Stimulated activated CD4-positive, alpha-beta T cell treated with anti-CD3 and anti-CD28 coated beads, Interleukin-15, amount 100 ng/mL, for 24 hours (primary cell): ENCODE results near the gene MTUS2.

Source experiments
- DNase-seq: peaks from one replicate; pipeline ENCODE4 v3.0.0-alpha.2; 2020

Gene MTUS2

GRCh38 chr13:29039212-29039611, 219.1 kb downstream of the MTUS2 start:
- no peak for DNase-seq

- no peak for DNase-seq
Observed at GRCh38 chr13:29046588-29046987, 226.4 kb downstream of the MTUS2 start.

- no peak for DNase-seq
Observed at GRCh38 chr13:29049524-29049923, 229.4 kb downstream of the MTUS2 start.

GRCh38 chr13:29050719-29051118, 230.6 kb downstream of the MTUS2 start:
- DNase-seq: no peak

GRCh38 chr13:29059800-29060199, 239.7 kb downstream of the MTUS2 start:
- no peak for DNase-seq

GRCh38 chr13:29065142-29065541, 245.0 kb downstream of the MTUS2 start:
- no peak for DNase-seq

GRCh38 chr13:29067306-29067945, 247.3 kb downstream of the MTUS2 start:
- no peak for DNase-seq

- DNase-seq: no peak
Observed at GRCh38 chr13:29073755-29074154, 253.6 kb downstream of the MTUS2 start.

- DNase-seq: no peak
Observed at GRCh38 chr13:29077051-29077813, 257.1 kb downstream of the MTUS2 start.

GRCh38 chr13:29081036-29081435, 260.9 kb downstream of the MTUS2 start:
- no peak for DNase-seq

- no peak for DNase-seq
Observed at GRCh38 chr13:29081697-29082440, 261.7 kb downstream of the MTUS2 start.

GRCh38 chr13:29099781-29100406, 279.8 kb downstream of the MTUS2 start:
- DNase-seq: no peak

- no peak for DNase-seq
Observed at GRCh38 chr13:29100758-29101157, 280.6 kb downstream of the MTUS2 start.

GRCh38 chr13:29101409-29101808, 281.3 kb downstream of the MTUS2 start:
- no peak for DNase-seq

- no peak for DNase-seq
Observed at GRCh38 chr13:29101905-29102304, 281.8 kb downstream of the MTUS2 start.

GRCh38 chr13:29103065-29103800, 283.1 kb downstream of the MTUS2 start:
- no peak for DNase-seq

- DNase-seq: no peak
Observed at GRCh38 chr13:29104461-29104860, 284.3 kb downstream of the MTUS2 start.

GRCh38 chr13:29105779-29106178, 285.6 kb downstream of the MTUS2 start:
- no peak for DNase-seq

- no peak for DNase-seq
Observed at GRCh38 chr13:29106651-29107050, 286.5 kb downstream of the MTUS2 start.

GRCh38 chr13:29108068-29108786, 288.1 kb downstream of the MTUS2 start:
- no peak for DNase-seq

- DNase-seq: no peak
Observed at GRCh38 chr13:29109987-29110386, 289.8 kb downstream of the MTUS2 start.

- no peak for DNase-seq
Observed at GRCh38 chr13:29111446-29111845, 291.3 kb downstream of the MTUS2 start.
